Panc1 (cell line): ENCODE data around the gene TNFAIP3. TPM values are rescaled to one million over a fixed set of nuclear protein-coding genes. Genes with fewer than 3 reads are reported as not detected.

Experiments
- ATAC-seq: fragments of 200-7000 bp; cut with Tn5 transposase; 2 replicates; pipeline ENCODE4 v1.9.1; 2020; ENCODE audit warnings: mild to moderate bottlenecking, moderate library complexity
- BruUV-seq: library from RNA; stranded (reverse); fragments of 400-500 nt; replicated peaks from 2 replicates; lab custom pipeline; 2021; lab: Mats Ljungman, UMichigan
- CTCF ChIA-PET: fragments of 300-600 bp; sonication (Branson Sonifier 250); formaldehyde crosslinking; loops from one replicate; lab custom pipeline; 2022; ENCODE audit warnings: antibody characterized with exemption; lab: Charles Lee
- POLR2A ChIA-PET: fragments of 300-600 bp; sonication (Branson Sonifier 250); formaldehyde crosslinking; loops from one replicate; lab custom pipeline; 2022; ENCODE audit warnings: antibody characterized with exemption; lab: Charles Lee
- DNase-seq: peaks from one replicate; pipeline ENCODE4 v3.0.0-alpha.2; 2010; ENCODE audit warnings: low read depth, low spot score
- H3K27ac ChIP-seq: 2 replicates; pipeline ENCODE4 v1.5.1; 2011; ENCODE audit warnings: mild to moderate bottlenecking, low read length, inconsistent platforms
- H3K27me3 ChIP-seq: fragments of 200-500 bp; sonication (Bioruptor generic); 2 replicates; pipeline ENCODE4 v1.6.0; 2014; ENCODE audit warnings: low read length, inconsistent platforms; ENCODE audit not compliant: control insufficient read depth, insufficient read depth
- H3K36me3 ChIP-seq: fragments of 200-500 bp; sonication (Bioruptor generic); 2 replicates; pipeline ENCODE4 v1.5.1; 2014; ENCODE audit warnings: inconsistent platforms, mild to moderate bottlenecking, low read length, moderate library complexity; ENCODE audit not compliant: control insufficient read depth, insufficient read depth
- H3K4me1 ChIP-seq: 2 replicates; pipeline ENCODE4 v1.5.1; 2011; ENCODE audit warnings: inconsistent platforms, mild to moderate bottlenecking, low read length, moderate library complexity; ENCODE audit not compliant: control insufficient read depth, insufficient read depth
- H3K4me3 ChIP-seq, 2 experiments: 2 replicates each; pipeline ENCODE4 v1.5.1; 2011 to 2012; ENCODE audit warnings: low read depth in 2 of 2, low read length in 2 of 2, mild to moderate bottlenecking in 2 of 2, inconsistent platforms in 1 of 2, moderate library complexity in 1 of 2
- H3K9me3 ChIP-seq: fragments of 200-500 bp; sonication (Bioruptor generic); 2 replicates; pipeline ENCODE4 v1.5.1; 2014; ENCODE audit warnings: low read depth, mild to moderate bottlenecking, inconsistent platforms, low read length, moderate library complexity; ENCODE audit not compliant: control insufficient read depth, insufficient read depth
- CTCF ChIP-seq: fragments of 450-650 bp; IDR thresholded peaks from 2 replicates; pipeline ENCODE4 v1.5.1; 2017; ENCODE audit warnings: mild to moderate bottlenecking
- POLR2AphosphoS5 ChIP-seq: IDR thresholded peaks from 2 replicates; pipeline ENCODE4 v1.6.1; 2012; ENCODE audit warnings: mild to moderate bottlenecking, low read depth, low read length, moderate library complexity
- REST ChIP-seq, 2 experiments: IDR thresholded peaks; 2 replicates each; pipeline ENCODE4 v1.6.1; 2011 to 2012; ENCODE audit warnings: low read depth in 2 of 2, control low read depth in 1 of 2, low read length in 1 of 2, mild to moderate bottlenecking in 1 of 2, moderate library complexity in 1 of 2; ENCODE audit not compliant: insufficient read depth in 1 of 2
- SIN3A ChIP-seq: IDR thresholded peaks from 2 replicates; pipeline ENCODE4 v1.6.1; 2012; ENCODE audit warnings: low read depth, mild to moderate bottlenecking, low read length, moderate library complexity, borderline replicate concordance; ENCODE audit not compliant: insufficient read depth
- TCF7L2 ChIP-seq: IDR thresholded peaks from 2 replicates; pipeline ENCODE4 v1.6.1; 2011; ENCODE audit warnings: mild to moderate bottlenecking, low read depth, low read length, inconsistent platforms
- in situ Hi-C: cut with HindIII; loops from 2 replicates; pipeline ENCODE4 v1.10.0; 2016; ENCODE audit warnings: low sequenced_read_pairs, low pct_unique_long_range_greater_than_20kb
- intact Hi-C: fragments of 100-400 bp; cut with micrococcal nuclease; formaldehyde crosslinking; loops from one replicate; pipeline ENCODE4 v1.10.0; 2022; ENCODE audit not compliant: unreplicated experiment
- total RNA-seq: library from RNA; stranded (reverse); gene quantifications from one replicate; pipeline ENCODE4 v1.2.1, GENCODE V29; 2021; ENCODE audit not compliant: unreplicated experiment

Gene TNFAIP3
- total RNA-seq, 1 experiment from 2014 or later, result 15.0 TPM

- H3K4me3 ChIP-seq, result no peak overlapping the region
- no peaks in the 10 kb centered on the region for H3K36me3 ChIP-seq
- TF ChIP-seq SIN3A (no peak), REST (IDR thresholded peaks at IDR 0.05; ENCODE audit: insufficient read depth in 1 of 2, low read depth in 2 of 2, low read length in 1 of 2) (no peak), CTCF (no peak), POLR2AphosphoS5 (no peak), TCF7L2 (no peak)
- ATAC-seq (no peak), DNase-seq (no peak)
- no peaks in the 10 kb centered on the region for H3K27me3 ChIP-seq
- no TSS peak for BruUV-seq
- no peak overlapping the region for H3K27ac ChIP-seq
- in situ Hi-C loops, result no loop called here
- POLR2A ChIA-PET, result no interaction called here
- intact Hi-C loops, result no loop called here
- H3K4me1 ChIP-seq, result no peaks in the 10 kb centered on the region
- H3K9me3 ChIP-seq, result no peaks in the 10 kb centered on the region
- CTCF ChIA-PET, result no interaction called here
Observed at GRCh38 chr6:137856138-137856898, 10.7 kb upstream of the TNFAIP3 start.

GRCh38 chr6:137859025-137859424, 8.0 kb upstream of the TNFAIP3 start:
- CTCF ChIA-PET, result no interaction called here
- Histone ChIP-seq H3K27ac (no peak overlapping the region), H3K4me3 (no peak overlapping the region), H3K36me3 (no peaks in the 10 kb centered on the region), H3K4me1 (no peaks in the 10 kb centered on the region), H3K9me3 (no peaks in the 10 kb centered on the region), H3K27me3 (no peaks in the 10 kb centered on the region)
- in situ Hi-C loops (no loop called here), intact Hi-C loops (no loop called here)
- BruUV-seq, result no TSS peak
- DNase-seq, result no peak
- POLR2A ChIA-PET, result no interaction called here
- no peak for TF ChIP-seq CTCF
- TF ChIP-seq TCF7L2, result no peak
- TF ChIP-seq SIN3A, result no peak
- TF ChIP-seq POLR2AphosphoS5, result no peak
- no peak for TF ChIP-seq REST (IDR thresholded peaks at IDR 0.05; ENCODE audit: insufficient read depth in 1 of 2, low read depth in 2 of 2, low read length in 1 of 2)
- no peak for ATAC-seq
